DOHH2 (cell line): ENCODE data around the gene PCED1B.

ENCODE experiments used
- H3F3A ChIP-seq: fragments of 200-600 bp; sonication (generic), shearing (Covaris generic); 2 replicates; pipeline ENCODE4 v1.6.0; 2016; ENCODE audit warnings: antibody characterized with exemption, mild to moderate bottlenecking; ENCODE audit not compliant: control insufficient read depth, insufficient read depth
- H3K27ac ChIP-seq: fragments of 200-600 bp; sonication (generic); 2 replicates; pipeline ENCODE4 v1.5.1; 2014; ENCODE audit warnings: low read depth, mild to moderate bottlenecking, low read length, moderate library complexity
- H3K27me3 ChIP-seq: fragments of 200-600 bp; sonication (generic); 2 replicates; pipeline ENCODE4 v1.6.1; 2014; ENCODE audit warnings: mild to moderate bottlenecking, low read length, mixed read lengths; ENCODE audit not compliant: control insufficient read depth
- H3K36me3 ChIP-seq: fragments of 200-600 bp; sonication (generic); 2 replicates; pipeline ENCODE4 v1.6.1; 2014; ENCODE audit warnings: mild to moderate bottlenecking, low read length, moderate library complexity, mixed read lengths; ENCODE audit not compliant: control insufficient read depth
- H3K4me1 ChIP-seq: fragments of 200-600 bp; sonication (generic); 2 replicates; pipeline ENCODE4 v1.6.1; 2014; ENCODE audit warnings: mild to moderate bottlenecking, low read length, mixed read lengths; ENCODE audit not compliant: control insufficient read depth
- H3K4me2 ChIP-seq: fragments of 200-600 bp; sonication (generic); 2 replicates; pipeline ENCODE4 v1.6.0; 2014; ENCODE audit warnings: mild to moderate bottlenecking, low read length, moderate library complexity
- H3K4me3 ChIP-seq: fragments of 200-600 bp; sonication (generic); 2 replicates; pipeline ENCODE4 v1.5.1; 2014; ENCODE audit warnings: mild to moderate bottlenecking, low read length, mixed read lengths
- H3K79me2 ChIP-seq: fragments of 200-600 bp; sonication (generic); 2 replicates; pipeline ENCODE4 v1.6.1; 2014; ENCODE audit warnings: mild to moderate bottlenecking, low read length, mixed read lengths; ENCODE audit not compliant: control insufficient read depth
- H3K9me2 ChIP-seq: fragments of 200-600 bp; sonication (generic); replicated peaks from 2 replicates; pipeline ENCODE4 v1.6.1; 2014; ENCODE audit warnings: mild to moderate bottlenecking, low read length, mixed read lengths; ENCODE audit not compliant: control insufficient read depth
- H3K9me3 ChIP-seq: fragments of 200-600 bp; sonication (generic); 2 replicates; pipeline ENCODE4 v1.6.1; 2014; ENCODE audit warnings: antibody characterized with exemption, low read length, mixed read lengths; ENCODE audit not compliant: control insufficient read depth, insufficient read depth
- H4K20me1 ChIP-seq: fragments of 200-600 bp; sonication (generic); 2 replicates; pipeline ENCODE4 v1.6.0; 2014; ENCODE audit warnings: low read depth, mild to moderate bottlenecking, antibody characterized with exemption, low read length, moderate library complexity; ENCODE audit not compliant: control insufficient read depth, insufficient read depth
- CTCF ChIP-seq: fragments of 200-600 bp; sonication (generic); IDR thresholded peaks from one replicate; pipeline ENCODE4 v1.5.1; 2014; ENCODE audit warnings: antibody characterized with exemption, mild to moderate bottlenecking, low read depth, low read length; ENCODE audit not compliant: poor library complexity, severe bottlenecking
- EZH2phosphoT487 ChIP-seq: fragments of 200-600 bp; sonication (generic); IDR thresholded peaks from 2 replicates; pipeline ENCODE4 v1.6.1; 2017; ENCODE audit warnings: borderline replicate concordance, mild to moderate bottlenecking, antibody characterized with exemption, low read length, moderate library complexity, mixed read lengths

PCED1B gene

GRCh38 chr12:47244835-47245234, 165.4 kb downstream of the PCED1B start:
- no peak overlapping the region for H3K4me3 ChIP-seq
- no peak overlapping the region for H3K27ac ChIP-seq
- H3K9me2 ChIP-seq = no peaks in the 10 kb centered on the region

GRCh38 chr12:47245623-47246022, 166.2 kb downstream of the PCED1B start:
- no peak overlapping the region for H3K4me3 ChIP-seq
- no peak overlapping the region for H3K4me2 ChIP-seq
- TF ChIP-seq CTCF (no peak), EZH2phosphoT487 (no peak)
- H3K36me3 ChIP-seq = no peaks in the 10 kb centered on the region
- H3K27ac ChIP-seq = no peak overlapping the region
- no peaks in the 10 kb centered on the region for H3K9me2 ChIP-seq
- H3K9me3 ChIP-seq = no peaks in the 10 kb centered on the region
- no peaks in the 10 kb centered on the region for H3F3A ChIP-seq
- no peaks in the 10 kb centered on the region for H3K79me2 ChIP-seq
- no peaks in the 10 kb centered on the region for H3K4me1 ChIP-seq
- H4K20me1 ChIP-seq = no peaks in the 10 kb centered on the region
- H3K27me3 ChIP-seq = no peaks in the 10 kb centered on the region

More at GRCh38 chr12:47244835-47245234, 165.4 kb downstream of the PCED1B start:
- Histone ChIP-seq H3K36me3 (no peaks in the 10 kb centered on the region), H3F3A (no peaks in the 10 kb centered on the region), H3K4me1 (no peaks in the 10 kb centered on the region), H3K27me3 (no peaks in the 10 kb centered on the region), H3K79me2 (no peaks in the 10 kb centered on the region), H3K4me2 (no peak overlapping the region), H4K20me1 (no peaks in the 10 kb centered on the region), H3K9me3 (no peaks in the 10 kb centered on the region)
- TF ChIP-seq EZH2phosphoT487 (no peak), CTCF (no peak)

GRCh38 chr12:47247418-47247817, 168.0 kb downstream of the PCED1B start:
- no peaks in the 10 kb centered on the region for H3F3A ChIP-seq
- no peaks in the 10 kb centered on the region for H4K20me1 ChIP-seq

More at GRCh38 chr12:47247418-47247817, 168.0 kb downstream of the PCED1B start:
- Histone ChIP-seq H3K79me2 (no peaks in the 10 kb centered on the region), H3K9me3 (peaks cover 7% of the 10 kb centered on the region; the same call in 1 of the 2 replicates), H3K4me2 (no peak overlapping the region), H3K36me3 (no peaks in the 10 kb centered on the region), H3K27me3 (no peaks in the 10 kb centered on the region), H3K4me1 (no peaks in the 10 kb centered on the region), H3K27ac (no peak overlapping the region), H3K9me2 (no peaks in the 10 kb centered on the region), H3K4me3 (no peak overlapping the region)
- TF ChIP-seq EZH2phosphoT487 (no peak), CTCF (no peak)
